HepG2 (cell line): Measurements from ENCODE around the gene NT5C3B. TPM values are rescaled to one million over a fixed set of nuclear protein-coding genes. Genes with fewer than 3 reads are reported as not detected.

Source experiments
- HOXD1 ChIP-seq: sonication (generic); formaldehyde crosslinking; IDR thresholded peaks from 2 replicates; pipeline ENCODE4 v1.5.0; 2020; ENCODE audit warnings: missing genetic modification reagents
- KDM5B ChIP-seq: sonication (generic); formaldehyde crosslinking; IDR thresholded peaks from 2 replicates; pipeline ENCODE4 v1.4.0; 2020; ENCODE audit warnings: missing genetic modification reagents, mild to moderate bottlenecking, borderline replicate concordance
- NPAS2 ChIP-seq: sonication (generic); formaldehyde crosslinking; IDR thresholded peaks from 2 replicates; pipeline ENCODE4 v1.8.0; 2022; ENCODE audit warnings: mild to moderate bottlenecking, missing genetic modification reagents, borderline replicate concordance
- RARA ChIP-seq: IDR thresholded peaks from 2 replicates; pipeline ENCODE4 v1.6.1; 2016; ENCODE audit warnings: missing genetic modification reagents, missing compliant biosample characterization
- TARDBP ChIP-seq: sonication (generic); formaldehyde crosslinking; IDR thresholded peaks from 2 replicates; pipeline ENCODE4 v1.8.0; 2022; ENCODE audit warnings: mild to moderate bottlenecking, missing genetic modification reagents
- ZNF17 ChIP-seq: sonication (generic); formaldehyde crosslinking; IDR thresholded peaks from 2 replicates; pipeline ENCODE4 v1.5.0; 2020; ENCODE audit warnings: mild to moderate bottlenecking, missing genetic modification reagents
- ZNF44 ChIP-seq: sonication (generic); formaldehyde crosslinking; IDR thresholded peaks from 2 replicates; pipeline ENCODE4 v1.5.1; 2020; ENCODE audit warnings: mild to moderate bottlenecking, missing genetic modification reagents
- ZNF556 ChIP-seq: sonication (generic); formaldehyde crosslinking; IDR thresholded peaks from 2 replicates; pipeline ENCODE4 v1.4.0; 2020; ENCODE audit warnings: mild to moderate bottlenecking, missing genetic modification reagents, borderline replicate concordance
- polyA plus RNA-seq, 8 experiments: library from polyadenylated mRNA; depleted of rRNA in 3 of 8; stranded (reverse) in 7 of 8; unstranded in 1 of 8; fragments of >200 nt; fragmentation: Illumina TruSeq in 4 of 8; extraction: Trizol in 4 of 8; gene quantifications; 2 replicates each; pipeline versions ENCODE4 v1.2.1 to v1.2.3, GENCODE V29; 2011 to 2016; ENCODE audit warnings: low read depth in 4 of 8, missing spikeins in 1 of 8, mixed read lengths in 1 of 8; ENCODE audit not compliant: insufficient read depth in 1 of 8
- total RNA-seq, 5 experiments: library from RNA; depleted of rRNA; stranded (reverse); fragments of >200 nt; fragmentation: Illumina TruSeq; extraction: Trizol; gene quantifications; 2 replicates each; pipeline ENCODE4 v1.2.3, GENCODE V29; 2016; ENCODE audit warnings: low read depth in 1 of 5
- TF ChIP-seq, protein P1 (sequence below): sonication (generic); formaldehyde crosslinking; IDR thresholded peaks from 2 replicates; pipeline ENCODE4 v1.4.0; 2020; ENCODE audit warnings: missing genetic modification reagents
- TF ChIP-seq, protein P2 (sequence below), 2 experiments: sonication (generic) in 1 of 2; formaldehyde crosslinking in 1 of 2; IDR thresholded peaks; 2 replicates each; pipeline versions ENCODE4 v1.4.0 to v1.6.1; 2016 to 2020; ENCODE audit warnings: borderline replicate concordance in 1 of 2, low read depth in 1 of 2, mild to moderate bottlenecking in 1 of 2, missing genetic modification reagents in 1 of 2
- TF ChIP-seq, protein P3 (sequence below): sonication (generic); formaldehyde crosslinking; IDR thresholded peaks from 2 replicates; pipeline ENCODE4 v1.8.1; 2022; ENCODE audit warnings: mild to moderate bottlenecking, missing genetic modification reagents
- TF ChIP-seq, protein P4 (sequence below): sonication (generic); formaldehyde crosslinking; IDR thresholded peaks from 2 replicates; pipeline ENCODE4 v1.8.1; 2023; ENCODE audit warnings: mild to moderate bottlenecking, missing genetic modification reagents, borderline replicate concordance
- TF ChIP-seq, protein P5 (sequence below): sonication (generic); formaldehyde crosslinking; IDR thresholded peaks from 2 replicates; pipeline ENCODE4 v1.4.0; 2020; ENCODE audit warnings: missing genetic modification reagents
- TF ChIP-seq, protein P6 (sequence below): sonication (generic); formaldehyde crosslinking; IDR thresholded peaks from 2 replicates; pipeline ENCODE4 v1.5.0; 2020; ENCODE audit warnings: missing genetic modification reagents

The NT5C3B gene
- total and polyA plus RNA-seq, 2 of the 13 experiments (the other 11 are each of a cell fraction or from before 2014, with no cell fraction given) = 104 to 126 TPM

DNA sequence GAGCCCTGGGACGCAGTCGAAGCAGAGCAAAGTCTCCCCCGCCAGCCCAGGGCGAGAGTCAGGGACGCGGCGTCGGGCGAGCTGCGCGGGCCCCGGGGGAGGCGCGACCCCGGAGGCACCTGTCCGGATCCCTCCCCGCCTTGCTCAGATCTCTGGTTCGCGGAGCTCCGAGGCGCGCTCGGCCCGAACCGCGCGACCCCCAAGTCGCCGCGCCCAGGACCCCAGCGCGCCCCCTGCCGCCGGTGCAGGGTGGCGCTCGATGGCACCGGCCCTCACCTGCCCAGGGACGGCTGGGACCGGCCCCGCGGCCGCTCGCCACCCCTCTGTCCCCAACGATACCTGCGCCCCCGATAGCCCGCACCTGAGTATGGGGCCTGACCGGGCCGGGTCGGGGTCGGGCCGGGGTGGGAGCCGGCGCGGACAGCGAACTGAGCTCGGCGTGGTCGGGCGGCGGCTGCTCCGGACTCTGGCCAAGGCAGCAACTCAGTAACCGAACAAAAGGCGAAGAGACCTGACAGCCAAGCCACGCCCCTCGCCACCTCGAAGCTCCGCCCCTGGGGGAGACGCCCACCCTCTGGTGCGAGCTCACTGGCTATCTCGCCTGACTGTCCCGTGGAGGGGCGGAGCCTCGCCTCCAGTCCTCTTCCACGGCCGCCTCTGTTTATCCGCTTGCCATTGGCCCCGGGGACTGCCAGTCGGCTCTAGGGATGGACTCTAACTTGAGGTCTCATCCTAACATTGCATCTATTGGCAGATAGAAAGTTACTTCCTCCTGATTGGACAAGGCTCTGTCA lies 49.6 kb downstream of the NT5C3B start, which contains the start of gene JUP (continued):
- TF ChIP-seq, protein P1, sequence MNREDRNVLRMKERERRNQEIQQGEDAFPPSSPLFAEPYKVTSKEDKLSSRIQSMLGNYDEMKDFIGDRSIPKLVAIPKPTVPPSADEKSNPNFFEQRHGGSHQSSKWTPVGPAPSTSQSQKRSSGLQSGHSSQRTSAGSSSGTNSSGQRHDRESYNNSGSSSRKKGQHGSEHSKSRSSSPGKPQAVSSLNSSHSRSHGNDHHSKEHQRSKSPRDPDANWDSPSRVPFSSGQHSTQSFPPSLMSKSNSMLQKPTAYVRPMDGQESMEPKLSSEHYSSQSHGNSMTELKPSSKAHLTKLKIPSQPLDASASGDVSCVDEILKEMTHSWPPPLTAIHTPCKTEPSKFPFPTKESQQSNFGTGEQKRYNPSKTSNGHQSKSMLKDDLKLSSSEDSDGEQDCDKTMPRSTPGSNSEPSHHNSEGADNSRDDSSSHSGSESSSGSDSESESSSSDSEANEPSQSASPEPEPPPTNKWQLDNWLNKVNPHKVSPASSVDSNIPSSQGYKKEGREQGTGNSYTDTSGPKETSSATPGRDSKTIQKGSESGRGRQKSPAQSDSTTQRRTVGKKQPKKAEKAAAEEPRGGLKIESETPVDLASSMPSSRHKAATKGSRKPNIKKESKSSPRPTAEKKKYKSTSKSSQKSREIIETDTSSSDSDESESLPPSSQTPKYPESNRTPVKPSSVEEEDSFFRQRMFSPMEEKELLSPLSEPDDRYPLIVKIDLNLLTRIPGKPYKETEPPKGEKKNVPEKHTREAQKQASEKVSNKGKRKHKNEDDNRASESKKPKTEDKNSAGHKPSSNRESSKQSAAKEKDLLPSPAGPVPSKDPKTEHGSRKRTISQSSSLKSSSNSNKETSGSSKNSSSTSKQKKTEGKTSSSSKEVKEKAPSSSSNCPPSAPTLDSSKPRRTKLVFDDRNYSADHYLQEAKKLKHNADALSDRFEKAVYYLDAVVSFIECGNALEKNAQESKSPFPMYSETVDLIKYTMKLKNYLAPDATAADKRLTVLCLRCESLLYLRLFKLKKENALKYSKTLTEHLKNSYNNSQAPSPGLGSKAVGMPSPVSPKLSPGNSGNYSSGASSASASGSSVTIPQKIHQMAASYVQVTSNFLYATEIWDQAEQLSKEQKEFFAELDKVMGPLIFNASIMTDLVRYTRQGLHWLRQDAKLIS (CRISPR knock-in tag) = no peak
- TF ChIP-seq, protein P2, sequence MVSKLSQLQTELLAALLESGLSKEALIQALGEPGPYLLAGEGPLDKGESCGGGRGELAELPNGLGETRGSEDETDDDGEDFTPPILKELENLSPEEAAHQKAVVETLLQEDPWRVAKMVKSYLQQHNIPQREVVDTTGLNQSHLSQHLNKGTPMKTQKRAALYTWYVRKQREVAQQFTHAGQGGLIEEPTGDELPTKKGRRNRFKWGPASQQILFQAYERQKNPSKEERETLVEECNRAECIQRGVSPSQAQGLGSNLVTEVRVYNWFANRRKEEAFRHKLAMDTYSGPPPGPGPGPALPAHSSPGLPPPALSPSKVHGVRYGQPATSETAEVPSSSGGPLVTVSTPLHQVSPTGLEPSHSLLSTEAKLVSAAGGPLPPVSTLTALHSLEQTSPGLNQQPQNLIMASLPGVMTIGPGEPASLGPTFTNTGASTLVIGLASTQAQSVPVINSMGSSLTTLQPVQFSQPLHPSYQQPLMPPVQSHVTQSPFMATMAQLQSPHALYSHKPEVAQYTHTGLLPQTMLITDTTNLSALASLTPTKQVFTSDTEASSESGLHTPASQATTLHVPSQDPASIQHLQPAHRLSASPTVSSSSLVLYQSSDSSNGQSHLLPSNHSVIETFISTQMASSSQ (IDR thresholded peaks at IDR 0.05; ENCODE audit: low read depth) = no peak
- TF ChIP-seq, protein P2 (CRISPR knock-in tag; IDR thresholded peaks at IDR 0.05; ENCODE audit: borderline replicate concordance) = no peak
- TF ChIP-seq ZNF17 (CRISPR knock-in tag) (no peak), ZNF44 (CRISPR knock-in tag) (no peak), RARA (peak; percentile 5; the same call in 1 of the 2 replicates), HOXD1 (peak; percentile 90), ZNF556 (CRISPR knock-in tag) (no peak; the same call in 1 of the 2 replicates), TARDBP (CRISPR knock-in tag) (peak; percentile 94), KDM5B (peak; percentile 92; the same call in 1 of the 2 replicates), NPAS2 (CRISPR knock-in tag) (no peak)
- TF ChIP-seq, protein P3, sequence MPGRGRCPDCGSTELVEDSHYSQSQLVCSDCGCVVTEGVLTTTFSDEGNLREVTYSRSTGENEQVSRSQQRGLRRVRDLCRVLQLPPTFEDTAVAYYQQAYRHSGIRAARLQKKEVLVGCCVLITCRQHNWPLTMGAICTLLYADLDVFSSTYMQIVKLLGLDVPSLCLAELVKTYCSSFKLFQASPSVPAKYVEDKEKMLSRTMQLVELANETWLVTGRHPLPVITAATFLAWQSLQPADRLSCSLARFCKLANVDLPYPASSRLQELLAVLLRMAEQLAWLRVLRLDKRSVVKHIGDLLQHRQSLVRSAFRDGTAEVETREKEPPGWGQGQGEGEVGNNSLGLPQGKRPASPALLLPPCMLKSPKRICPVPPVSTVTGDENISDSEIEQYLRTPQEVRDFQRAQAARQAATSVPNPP = peak; percentile 74; the same call in 1 of the 2 replicates
- TF ChIP-seq, protein P4, sequence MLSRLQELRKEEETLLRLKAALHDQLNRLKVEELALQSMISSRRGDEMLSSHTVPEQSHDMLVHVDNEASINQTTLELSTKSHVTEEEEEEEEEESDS = no peak
- TF ChIP-seq, protein P5, sequence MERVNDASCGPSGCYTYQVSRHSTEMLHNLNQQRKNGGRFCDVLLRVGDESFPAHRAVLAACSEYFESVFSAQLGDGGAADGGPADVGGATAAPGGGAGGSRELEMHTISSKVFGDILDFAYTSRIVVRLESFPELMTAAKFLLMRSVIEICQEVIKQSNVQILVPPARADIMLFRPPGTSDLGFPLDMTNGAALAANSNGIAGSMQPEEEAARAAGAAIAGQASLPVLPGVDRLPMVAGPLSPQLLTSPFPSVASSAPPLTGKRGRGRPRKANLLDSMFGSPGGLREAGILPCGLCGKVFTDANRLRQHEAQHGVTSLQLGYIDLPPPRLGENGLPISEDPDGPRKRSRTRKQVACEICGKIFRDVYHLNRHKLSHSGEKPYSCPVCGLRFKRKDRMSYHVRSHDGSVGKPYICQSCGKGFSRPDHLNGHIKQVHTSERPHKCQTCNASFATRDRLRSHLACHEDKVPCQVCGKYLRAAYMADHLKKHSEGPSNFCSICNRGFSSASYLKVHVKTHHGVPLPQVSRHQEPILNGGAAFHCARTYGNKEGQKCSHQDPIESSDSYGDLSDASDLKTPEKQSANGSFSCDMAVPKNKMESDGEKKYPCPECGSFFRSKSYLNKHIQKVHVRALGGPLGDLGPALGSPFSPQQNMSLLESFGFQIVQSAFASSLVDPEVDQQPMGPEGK (CRISPR knock-in tag) = peak; percentile 7; the same call in 1 of the 2 replicates
- TF ChIP-seq, protein P6, sequence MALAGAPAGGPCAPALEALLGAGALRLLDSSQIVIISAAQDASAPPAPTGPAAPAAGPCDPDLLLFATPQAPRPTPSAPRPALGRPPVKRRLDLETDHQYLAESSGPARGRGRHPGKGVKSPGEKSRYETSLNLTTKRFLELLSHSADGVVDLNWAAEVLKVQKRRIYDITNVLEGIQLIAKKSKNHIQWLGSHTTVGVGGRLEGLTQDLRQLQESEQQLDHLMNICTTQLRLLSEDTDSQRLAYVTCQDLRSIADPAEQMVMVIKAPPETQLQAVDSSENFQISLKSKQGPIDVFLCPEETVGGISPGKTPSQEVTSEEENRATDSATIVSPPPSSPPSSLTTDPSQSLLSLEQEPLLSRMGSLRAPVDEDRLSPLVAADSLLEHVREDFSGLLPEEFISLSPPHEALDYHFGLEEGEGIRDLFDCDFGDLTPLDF (CRISPR knock-in tag) = no peak
